ENCODE measurements around the gene DNAJC6. TPM values are rescaled to one million over a fixed set of nuclear protein-coding genes. Genes with fewer than 3 reads are reported as not detected.

The DNAJC6 gene
- total RNA-seq, 1 experiment from 2014 or later: 3.1 TPM

DNA sequence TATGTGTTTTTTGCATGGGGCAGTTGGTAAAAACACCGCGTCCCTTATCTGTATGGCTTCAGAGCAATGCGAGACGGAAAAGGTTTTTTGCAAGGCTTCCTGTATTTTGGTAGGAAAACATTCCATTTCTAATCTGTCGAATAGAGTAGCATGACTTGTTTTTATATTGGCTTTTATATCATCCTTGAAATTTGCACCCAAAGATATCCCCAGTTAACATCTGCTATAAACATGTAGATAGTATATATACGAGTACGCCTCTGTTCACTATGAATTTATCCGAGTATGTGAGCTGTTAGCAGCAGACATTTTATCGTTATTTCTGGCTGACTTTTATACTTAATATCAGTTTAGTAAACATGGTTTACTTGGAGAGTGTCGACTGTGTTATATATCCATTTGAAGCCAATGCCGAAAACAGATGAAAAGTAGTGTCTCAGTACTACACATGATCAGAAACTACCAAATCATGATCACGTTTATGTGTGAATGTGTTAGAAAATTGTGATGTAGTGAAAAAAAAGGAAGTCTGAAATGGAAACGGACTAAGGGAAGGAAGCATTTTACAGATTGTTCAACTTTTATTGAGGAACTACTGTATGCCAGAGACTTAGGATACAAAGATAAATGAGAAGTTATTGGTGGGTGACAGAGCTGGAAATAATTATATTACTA is 112.1 kb downstream of the DNAJC6 start:
- peaks cover 20% of the 10 kb centered on the region for H3K36me3 Mint-ChIP-seq (ENCODE audit: insufficient read depth, unreplicated experiment)
- TF ChIP-seq, protein P1, sequence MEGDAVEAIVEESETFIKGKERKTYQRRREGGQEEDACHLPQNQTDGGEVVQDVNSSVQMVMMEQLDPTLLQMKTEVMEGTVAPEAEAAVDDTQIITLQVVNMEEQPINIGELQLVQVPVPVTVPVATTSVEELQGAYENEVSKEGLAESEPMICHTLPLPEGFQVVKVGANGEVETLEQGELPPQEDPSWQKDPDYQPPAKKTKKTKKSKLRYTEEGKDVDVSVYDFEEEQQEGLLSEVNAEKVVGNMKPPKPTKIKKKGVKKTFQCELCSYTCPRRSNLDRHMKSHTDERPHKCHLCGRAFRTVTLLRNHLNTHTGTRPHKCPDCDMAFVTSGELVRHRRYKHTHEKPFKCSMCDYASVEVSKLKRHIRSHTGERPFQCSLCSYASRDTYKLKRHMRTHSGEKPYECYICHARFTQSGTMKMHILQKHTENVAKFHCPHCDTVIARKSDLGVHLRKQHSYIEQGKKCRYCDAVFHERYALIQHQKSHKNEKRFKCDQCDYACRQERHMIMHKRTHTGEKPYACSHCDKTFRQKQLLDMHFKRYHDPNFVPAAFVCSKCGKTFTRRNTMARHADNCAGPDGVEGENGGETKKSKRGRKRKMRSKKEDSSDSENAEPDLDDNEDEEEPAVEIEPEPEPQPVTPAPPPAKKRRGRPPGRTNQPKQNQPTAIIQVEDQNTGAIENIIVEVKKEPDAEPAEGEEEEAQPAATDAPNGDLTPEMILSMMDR (IDR thresholded peaks at IDR 0.05; ENCODE audit: unreplicated experiment): no peak
- TSS peak; percentile 71 for BruUV-seq (replicated peaks)
- no peaks in the 10 kb centered on the region for H3K27me3 Mint-ChIP-seq (ENCODE audit: unreplicated experiment)
- intact Hi-C loops (cut with micrococcal nuclease; ENCODE audit: unreplicated experiment): loop anchor here (5.0 to 10.0 kb wide), 2 partner anchors 154 to 357 kb away; no protein-coding TSS in a partner anchor
- peaks cover 2% of the 10 kb centered on the region for H3K9me3 Mint-ChIP-seq (ENCODE audit: low read depth, unreplicated experiment)
- DNase-seq: no peak
- H3K4me1 Mint-ChIP-seq (ENCODE audit: low read depth, unreplicated experiment): peaks cover 46% of the 10 kb centered on the region
- H3K27ac Mint-ChIP-seq (ENCODE audit: unreplicated experiment): no peak overlapping the region
- CTCF ChIA-PET: interaction anchor here (0.5 to 0.8 kb wide), 3 partner anchors 101 to 169 kb away, joined by 3 read pairs; partner anchors contain the start of gene DNAJC6
- H3K4me3 Mint-ChIP-seq (ENCODE audit: low read depth, unreplicated experiment): no peak overlapping the region

DNA sequence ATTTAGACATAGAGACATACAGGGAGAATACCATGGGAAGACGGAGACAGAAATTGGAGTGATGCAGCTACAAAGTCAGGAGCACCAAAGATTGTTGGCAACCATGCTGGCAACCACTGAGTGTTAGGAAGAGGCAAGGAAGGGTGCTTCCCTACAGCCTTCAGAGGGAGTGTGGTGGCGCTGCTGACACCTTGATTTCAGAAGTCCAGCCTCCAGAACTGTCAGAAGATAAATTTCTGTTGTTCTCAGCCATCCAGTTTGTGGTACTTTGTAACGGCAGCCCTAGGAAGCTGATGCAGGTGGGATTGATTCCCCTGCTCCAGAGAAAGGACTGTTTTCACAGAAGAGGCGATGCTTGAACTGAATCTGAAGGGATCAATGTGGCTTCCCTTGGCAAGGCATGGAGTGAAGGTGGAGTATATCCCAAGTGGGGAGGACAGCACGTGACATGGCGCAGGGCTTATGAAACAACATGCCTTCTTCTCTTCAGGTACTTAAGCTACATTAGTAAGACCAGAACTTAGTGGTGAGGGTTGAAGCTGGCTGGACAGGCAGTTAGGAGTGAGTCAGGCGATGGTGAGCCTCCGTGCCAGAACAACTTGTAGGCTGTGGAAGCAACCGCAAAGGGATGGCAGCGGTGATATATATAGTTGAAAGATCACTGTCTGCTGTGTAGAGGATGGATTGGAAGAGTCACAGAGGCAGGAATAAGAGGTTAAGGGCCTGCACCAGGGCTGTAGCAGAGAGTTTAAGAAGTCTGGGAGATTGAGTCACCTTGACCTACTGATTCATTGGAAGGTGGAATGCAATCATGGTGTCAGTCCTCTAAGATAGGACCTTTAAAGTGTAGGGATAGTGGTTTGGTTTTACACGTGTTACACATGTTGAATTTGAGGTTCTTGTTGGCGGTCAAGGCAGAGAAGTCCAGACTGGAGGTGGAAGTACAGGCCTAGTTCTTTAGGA is 113.2 kb downstream of the DNAJC6 start:
- H3K4me3 Mint-ChIP-seq (ENCODE audit: low read depth, unreplicated experiment): no peak overlapping the region
- H3K27me3 Mint-ChIP-seq (ENCODE audit: unreplicated experiment): no peaks in the 10 kb centered on the region
- BruUV-seq (replicated peaks): no TSS peak
- TF ChIP-seq, protein P1 (IDR thresholded peaks at IDR 0.05; ENCODE audit: unreplicated experiment): no peak
- peaks cover 2% of the 10 kb centered on the region for H3K9me3 Mint-ChIP-seq (ENCODE audit: low read depth, unreplicated experiment)
- H3K4me1 Mint-ChIP-seq (ENCODE audit: low read depth, unreplicated experiment): peaks cover 42% of the 10 kb centered on the region
- H3K27ac Mint-ChIP-seq (ENCODE audit: unreplicated experiment): no peak overlapping the region
- CTCF ChIA-PET: interaction anchor here (0.8 kb wide), 1 partner anchor 170 kb away, joined by 3 read pairs; no protein-coding TSS in a partner anchor
- DNase-seq: peak; percentile 16
- peaks cover 28% of the 10 kb centered on the region for H3K36me3 Mint-ChIP-seq (ENCODE audit: insufficient read depth, unreplicated experiment)
- intact Hi-C loops (cut with micrococcal nuclease; ENCODE audit: unreplicated experiment): loop anchor here (5.0 to 10.0 kb wide), 2 partner anchors 155 to 358 kb away; no protein-coding TSS in a partner anchor

DNA sequence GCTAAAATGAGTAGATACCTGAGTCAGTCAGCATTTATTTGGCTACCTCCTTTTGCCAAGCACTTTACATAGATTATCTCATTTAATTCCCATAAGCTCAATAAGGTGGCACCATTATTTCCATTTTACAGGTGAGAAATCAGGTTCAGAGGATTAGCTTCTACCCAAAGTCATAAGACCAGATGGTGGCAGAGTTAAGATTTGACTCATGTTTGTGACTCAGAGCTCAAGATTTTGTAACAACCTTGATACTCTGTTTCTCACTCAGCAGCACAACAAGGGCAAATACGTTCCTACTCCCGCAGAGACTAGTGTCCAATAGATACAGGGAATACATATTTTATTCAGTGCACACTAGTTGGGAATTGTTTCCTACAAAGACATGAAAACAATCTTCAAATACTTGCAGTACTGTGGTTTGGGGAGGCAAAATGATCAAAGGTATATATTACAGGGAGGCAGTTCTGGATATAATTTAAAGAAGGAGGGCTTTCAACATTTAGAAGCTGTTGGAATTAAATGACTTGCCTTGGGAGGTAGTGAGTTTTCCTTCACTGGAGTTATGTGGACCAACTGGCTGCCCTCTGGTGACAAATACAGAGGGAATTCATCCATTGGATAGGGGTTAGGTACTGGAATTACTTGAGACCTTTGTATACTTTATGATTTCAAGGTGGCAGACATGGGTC is 114.7 kb downstream of the DNAJC6 start:
- CTCF ChIA-PET: interaction anchor here (0.7 to 1.5 kb wide), 5 partner anchors 35 to 264 kb away, joined by 3 to 6 read pairs (median 3); no protein-coding TSS in a partner anchor
- Mint-ChIP-seq H3K36me3 (ENCODE audit: insufficient read depth, unreplicated experiment) (peaks cover 28% of the 10 kb centered on the region), H3K4me1 (ENCODE audit: low read depth, unreplicated experiment) (peaks cover 31% of the 10 kb centered on the region), H3K27ac (ENCODE audit: unreplicated experiment) (peak overlapping the region; percentile 65), H3K9me3 (ENCODE audit: low read depth, unreplicated experiment) (peaks cover 2% of the 10 kb centered on the region), H3K27me3 (ENCODE audit: unreplicated experiment) (no peaks in the 10 kb centered on the region), H3K4me3 (ENCODE audit: low read depth, unreplicated experiment) (peak overlapping the region; percentile 41)
- BruUV-seq (replicated peaks): no TSS peak
- DNase-seq: no peak
- intact Hi-C loops (cut with micrococcal nuclease; ENCODE audit: unreplicated experiment): loop anchor here (5.0 to 10.0 kb wide), 2 partner anchors 157 to 359 kb away; no protein-coding TSS in a partner anchor
- TF ChIP-seq, protein P1 (IDR thresholded peaks at IDR 0.05; ENCODE audit: unreplicated experiment): no peak

DNA sequence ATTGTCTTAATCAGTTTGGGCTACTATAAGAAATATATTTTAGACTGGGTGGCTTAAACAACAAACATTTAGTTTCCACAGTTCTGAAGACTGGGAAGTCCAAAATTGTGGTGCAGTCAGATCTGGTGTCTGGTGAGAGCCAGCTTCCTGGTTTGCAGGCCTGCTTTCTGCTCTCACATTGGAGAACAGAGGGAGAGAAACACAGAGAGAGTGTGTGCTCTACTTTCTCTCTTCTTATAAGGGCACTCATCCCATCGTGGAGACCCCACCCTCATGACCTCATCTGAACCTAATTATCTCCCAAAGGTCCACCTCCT is 115.2 kb downstream of the DNAJC6 start:
- Mint-ChIP-seq H3K4me1 (ENCODE audit: low read depth, unreplicated experiment) (peaks cover 31% of the 10 kb centered on the region), H3K27ac (ENCODE audit: unreplicated experiment) (no peak overlapping the region), H3K36me3 (ENCODE audit: insufficient read depth, unreplicated experiment) (peaks cover 28% of the 10 kb centered on the region), H3K9me3 (ENCODE audit: low read depth, unreplicated experiment) (peaks cover 2% of the 10 kb centered on the region), H3K4me3 (ENCODE audit: low read depth, unreplicated experiment) (peak overlapping the region; percentile 41), H3K27me3 (ENCODE audit: unreplicated experiment) (no peaks in the 10 kb centered on the region)
- TF ChIP-seq, protein P1 (IDR thresholded peaks at IDR 0.05; ENCODE audit: unreplicated experiment): no peak
- no peak for DNase-seq
- intact Hi-C loops (cut with micrococcal nuclease; ENCODE audit: unreplicated experiment): loop anchor here (5.0 to 10.0 kb wide), 2 partner anchors 157 to 360 kb away; no protein-coding TSS in a partner anchor
- no TSS peak for BruUV-seq (replicated peaks)
- CTCF ChIA-PET: interaction anchor here (1.0 to 1.5 kb wide), 3 partner anchors 35 to 263 kb away, joined by 3 to 6 read pairs (median 5); no protein-coding TSS in a partner anchor

Measured in Calu3 (cell line).